Mesendoderm (in vitro differentiated cells): ENCODE data around the gene HERPUD1.

ENCODE experiments used
- DNase-seq: peaks from one replicate; pipeline ENCODE4 v3.0.0; 2013
- H2AK5ac ChIP-seq: 2 replicates; pipeline ENCODE4 v1.6.1; 2013; ENCODE audit warnings: low read length, inconsistent platforms
- H2BK120ac ChIP-seq: 2 replicates; pipeline ENCODE4 v1.6.1; 2013; ENCODE audit warnings: low read depth, mild to moderate bottlenecking, low read length, moderate library complexity, mixed read lengths
- H2BK15ac ChIP-seq: replicated peaks from 2 replicates; pipeline ENCODE4 v1.6.1; 2013; ENCODE audit warnings: low read depth, mild to moderate bottlenecking, moderate library complexity
- H2BK5ac ChIP-seq: 2 replicates; pipeline ENCODE4 v1.6.1; 2013; ENCODE audit warnings: low read length, inconsistent platforms
- H3K18ac ChIP-seq: 2 replicates; pipeline ENCODE4 v1.6.1; 2013; ENCODE audit warnings: mild to moderate bottlenecking, low read length, mixed read lengths
- H3K23ac ChIP-seq: one replicate; pipeline ENCODE4 v1.6.1; 2013; ENCODE audit warnings: low read length
- H3K27ac ChIP-seq: 2 replicates; pipeline ENCODE4 v1.5.1; 2013; ENCODE audit warnings: low read depth, mild to moderate bottlenecking, inconsistent platforms, low read length, moderate library complexity
- H3K27me3 ChIP-seq: 2 replicates; pipeline ENCODE4 v1.6.1; 2013; ENCODE audit warnings: low read length, control low read depth, mild to moderate bottlenecking, inconsistent platforms; ENCODE audit not compliant: insufficient read depth, poor library complexity
- H3K36me3 ChIP-seq: 2 replicates; pipeline ENCODE4 v1.6.1; 2013; ENCODE audit warnings: low read length, inconsistent platforms; ENCODE audit not compliant: control insufficient read depth, insufficient read depth
- H3K4ac ChIP-seq: one replicate; pipeline ENCODE4 v1.6.1; 2013; ENCODE audit warnings: low read depth, mild to moderate bottlenecking, low read length, moderate library complexity
- H3K4me1 ChIP-seq: 2 replicates; pipeline ENCODE4 v1.6.1; 2013; ENCODE audit warnings: low read depth, low read length, inconsistent platforms; ENCODE audit not compliant: control insufficient read depth
- H3K4me2 ChIP-seq: 2 replicates; pipeline ENCODE4 v1.6.1; 2013; ENCODE audit warnings: low read length
- H3K4me3 ChIP-seq: 2 replicates; pipeline ENCODE4 v1.5.1; 2013; ENCODE audit warnings: mild to moderate bottlenecking, low read length
- H3K56ac ChIP-seq: one replicate; pipeline ENCODE4 v1.6.1; 2013; ENCODE audit warnings: low read length
- H3K79me1 ChIP-seq: 2 replicates; pipeline ENCODE4 v1.6.1; 2013; ENCODE audit warnings: low read length, inconsistent platforms
- H3K79me2 ChIP-seq: 2 replicates; pipeline ENCODE4 v1.6.1; 2013; ENCODE audit warnings: mild to moderate bottlenecking, low read length; ENCODE audit not compliant: control insufficient read depth, insufficient read depth
- H3K9ac ChIP-seq: 2 replicates; pipeline ENCODE4 v1.6.1; 2013; ENCODE audit warnings: low read length, inconsistent platforms
- H4K5ac ChIP-seq: one replicate; pipeline ENCODE4 v1.6.1; 2013; ENCODE audit warnings: low read length
- H4K8ac ChIP-seq: one replicate; pipeline ENCODE4 v1.6.1; 2013; ENCODE audit warnings: low read depth, mild to moderate bottlenecking, control low read depth, low read length, moderate library complexity
- WGBS: extraction: QIAGEN DNeasy Blood & Tissue Kit; methylation state at CpG from one replicate; pipeline ENCODE4 v1.1.7; 2013; ENCODE audit warnings: low lambda C conversion rate, missing lambda C conversion rate; ENCODE audit not compliant: insufficient coverage; ENCODE audit errors: extremely low coverage; 5-methylcytosine and 5-hydroxymethylcytosine counted together

The HERPUD1 gene

GRCh38 chr16:56918467-56919012, 13.4 kb upstream of the HERPUD1 start:
- Histone ChIP-seq H3K79me2 (no peaks in the 10 kb centered on the region), H3K56ac (no peak overlapping the region), H2BK5ac (no peak overlapping the region), H2BK15ac (no peak overlapping the region), H3K23ac (no peak overlapping the region), H3K4me3 (no peak overlapping the region), H3K27ac (no peak overlapping the region), H2AK5ac (no peak overlapping the region), H3K18ac (no peak overlapping the region), H3K4me1 (no peaks in the 10 kb centered on the region), H3K27me3 (no peaks in the 10 kb centered on the region), H3K79me1 (no peaks in the 10 kb centered on the region), H3K36me3 (no peaks in the 10 kb centered on the region), H3K9ac (no peak overlapping the region), H4K5ac (no peak overlapping the region), H3K4ac (no peak overlapping the region), H2BK120ac (no peak overlapping the region), H4K8ac (no peak overlapping the region), H3K4me2 (no peak overlapping the region)
- no CpG with 5 or more reads among the region's 12 CpGs for WGBS
- DNase-seq, result no peak

DNA sequence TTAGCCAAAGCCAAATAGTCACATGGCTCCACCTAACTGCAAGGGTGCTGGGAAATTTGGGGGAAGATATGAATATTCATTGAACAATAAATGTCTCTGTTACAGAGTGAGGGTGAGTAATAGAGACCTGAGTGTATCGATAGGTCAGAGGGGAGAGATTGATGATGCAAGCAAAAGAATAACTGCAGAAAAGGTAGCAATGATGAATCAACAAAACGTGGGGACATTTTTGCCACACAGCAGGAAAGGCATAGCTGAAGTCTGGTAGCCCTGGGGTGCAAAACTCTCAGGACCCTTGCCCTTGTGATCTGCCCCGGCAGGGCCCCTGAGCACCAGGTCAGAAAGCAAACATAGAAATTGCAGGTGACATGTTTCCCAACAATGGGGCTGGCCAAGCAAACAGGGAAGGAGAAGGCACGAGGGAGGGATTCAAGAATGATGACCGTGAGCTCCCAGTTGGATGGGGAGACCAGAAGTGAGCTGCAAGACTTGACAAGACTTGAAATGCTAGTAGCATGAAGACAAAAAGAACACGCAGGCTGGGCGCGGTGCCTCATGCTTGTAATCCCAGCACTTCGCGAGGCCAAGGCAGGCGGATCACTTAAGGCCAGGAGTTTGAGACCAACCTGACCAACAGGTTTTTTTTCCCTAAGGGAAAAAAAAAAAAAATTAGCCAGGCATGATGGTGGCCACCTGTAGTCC, 12.7 kb upstream of the HERPUD1 start:
- no peak overlapping the region for H3K4me3 ChIP-seq
- no peak overlapping the region for H3K56ac ChIP-seq
- no peak overlapping the region for H2BK5ac ChIP-seq
- no peak overlapping the region for H2BK15ac ChIP-seq
- no peak overlapping the region for H3K27ac ChIP-seq
- no peak overlapping the region for H3K4ac ChIP-seq
- H4K5ac ChIP-seq, result no peak overlapping the region
- no peak overlapping the region for H3K18ac ChIP-seq
- no peak overlapping the region for H4K8ac ChIP-seq
- DNase-seq, result no peak
- H3K79me2 ChIP-seq, result no peaks in the 10 kb centered on the region
- H2BK120ac ChIP-seq, result no peak overlapping the region
- no peak overlapping the region for H3K23ac ChIP-seq
- no peaks in the 10 kb centered on the region for H3K4me1 ChIP-seq
- no peak overlapping the region for H3K4me2 ChIP-seq
- no peaks in the 10 kb centered on the region for H3K27me3 ChIP-seq
- H3K36me3 ChIP-seq, result no peaks in the 10 kb centered on the region
- WGBS, result no CpG with 5 or more reads among the region's 11 CpGs
- H2AK5ac ChIP-seq, result no peak overlapping the region
- H3K9ac ChIP-seq, result no peak overlapping the region
- no peaks in the 10 kb centered on the region for H3K79me1 ChIP-seq

GRCh38 chr16:56921571-56921970, 10.4 kb upstream of the HERPUD1 start:
- Histone ChIP-seq H3K4me3 (no peak overlapping the region), H3K4me2 (no peak overlapping the region), H3K4me1 (no peaks in the 10 kb centered on the region), H3K27ac (no peak overlapping the region), H3K79me1 (no peaks in the 10 kb centered on the region), H4K8ac (no peak overlapping the region), H2BK5ac (no peak overlapping the region), H3K9ac (no peak overlapping the region), H3K56ac (no peak overlapping the region), H3K36me3 (no peaks in the 10 kb centered on the region), H3K4ac (no peak overlapping the region), H4K5ac (no peak overlapping the region), H2BK120ac (no peak overlapping the region), H2BK15ac (no peak overlapping the region), H2AK5ac (no peak overlapping the region), H3K79me2 (no peaks in the 10 kb centered on the region), H3K18ac (no peak overlapping the region), H3K23ac (no peak overlapping the region), H3K27me3 (no peaks in the 10 kb centered on the region)
- no CpG with 5 or more reads among the region's 4 CpGs for WGBS
- no peak for DNase-seq

GRCh38 chr16:56923481-56924091, 8.4 kb upstream of the HERPUD1 start:
- H3K27me3 ChIP-seq, result no peaks in the 10 kb centered on the region
- H3K4me3 ChIP-seq, result no peak overlapping the region
- H2AK5ac ChIP-seq, result no peak overlapping the region
- no peak overlapping the region for H3K23ac ChIP-seq
- H3K27ac ChIP-seq, result no peak overlapping the region
- no peaks in the 10 kb centered on the region for H3K79me1 ChIP-seq
- no peak overlapping the region for H2BK120ac ChIP-seq
- WGBS, result no CpG with 5 or more reads among the region's 9 CpGs
- no peak overlapping the region for H4K5ac ChIP-seq
- no peak overlapping the region for H3K18ac ChIP-seq
- H3K4me2 ChIP-seq, result no peak overlapping the region
- no peak for DNase-seq
- no peak overlapping the region for H3K9ac ChIP-seq
- no peak overlapping the region for H2BK15ac ChIP-seq
- H3K4me1 ChIP-seq, result no peaks in the 10 kb centered on the region
- no peak overlapping the region for H3K56ac ChIP-seq
- H4K8ac ChIP-seq, result no peak overlapping the region
- H2BK5ac ChIP-seq, result no peak overlapping the region
- no peaks in the 10 kb centered on the region for H3K36me3 ChIP-seq
- no peaks in the 10 kb centered on the region for H3K79me2 ChIP-seq
- H3K4ac ChIP-seq, result no peak overlapping the region

DNA sequence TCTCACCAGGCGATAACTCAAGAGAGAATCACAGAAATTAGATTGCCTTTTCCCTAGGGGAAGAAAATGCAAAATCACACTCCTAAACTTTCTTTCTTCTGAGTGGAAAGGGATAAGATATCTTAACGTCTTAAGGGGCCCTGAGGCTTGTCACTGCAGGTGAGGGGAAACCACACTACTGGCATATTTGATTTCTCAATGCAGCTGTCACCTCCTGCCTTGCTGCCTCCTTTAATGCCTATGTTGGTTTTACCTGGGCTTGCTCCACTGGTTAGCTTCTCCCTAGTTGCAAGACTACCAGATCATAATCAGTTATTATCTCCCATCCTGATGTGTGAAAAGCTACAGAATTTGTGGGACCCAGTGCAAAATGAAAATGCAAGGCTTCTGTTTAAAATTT, 4.5 kb upstream of the HERPUD1 start:
- no peak for DNase-seq
- Histone ChIP-seq H3K4ac (no peak overlapping the region), H2BK120ac (no peak overlapping the region), H3K4me1 (peaks cover 4% of the 10 kb centered on the region), H2AK5ac (no peak overlapping the region), H3K79me2 (peaks cover 4% of the 10 kb centered on the region), H3K79me1 (no peaks in the 10 kb centered on the region), H3K23ac (no peak overlapping the region), H2BK15ac (no peak overlapping the region), H3K18ac (no peak overlapping the region), H3K4me3 (no peak overlapping the region), H3K4me2 (no peak overlapping the region), H2BK5ac (no peak overlapping the region), H3K27me3 (no peaks in the 10 kb centered on the region), H4K8ac (no peak overlapping the region), H3K36me3 (no peaks in the 10 kb centered on the region), H4K5ac (no peak overlapping the region), H3K27ac (no peak overlapping the region), H3K9ac (no peak overlapping the region), H3K56ac (no peak overlapping the region)
- WGBS, result no CpG with 5 or more reads among the region's 2 CpGs
